Endothelial cell (in vitro differentiated cells): ENCODE data around the gene OSBP2. TPM values are rescaled to one million over a fixed set of nuclear protein-coding genes. Genes with fewer than 3 reads are reported as not detected.
A peak's percentile ranks its signal among the peaks of the same experiment; 100 is the strongest.

Source experiments
- DNase-seq: peaks from one replicate; pipeline ENCODE4 v3.0.0; 2021; ENCODE audit warnings: low spot score
- H3K27ac Mint-ChIP-seq: one replicate; pipeline ENCODE4 v1.8.0; 2021; ENCODE audit warnings: mixed read lengths, inconsistent platforms; ENCODE audit not compliant: unreplicated experiment
- H3K27me3 Mint-ChIP-seq: one replicate; pipeline ENCODE4 v1.8.0; 2021; ENCODE audit warnings: mild to moderate bottlenecking, moderate library complexity, mixed read lengths, inconsistent platforms; ENCODE audit not compliant: unreplicated experiment
- H3K36me3 Mint-ChIP-seq: one replicate; pipeline ENCODE4 v1.8.0; 2021; ENCODE audit warnings: mild to moderate bottlenecking, low read depth, mixed read lengths, inconsistent platforms; ENCODE audit not compliant: unreplicated experiment
- H3K4me1 Mint-ChIP-seq: one replicate; pipeline ENCODE4 v1.8.0; 2021; ENCODE audit warnings: mild to moderate bottlenecking, mixed read lengths, inconsistent platforms; ENCODE audit not compliant: unreplicated experiment
- H3K4me3 Mint-ChIP-seq: one replicate; pipeline ENCODE4 v1.8.0; 2021; ENCODE audit warnings: mild to moderate bottlenecking, mixed read lengths, inconsistent platforms; ENCODE audit not compliant: unreplicated experiment
- H3K9me3 Mint-ChIP-seq: one replicate; pipeline ENCODE4 v1.8.0; 2021; ENCODE audit warnings: mixed read lengths, inconsistent platforms; ENCODE audit not compliant: unreplicated experiment
- total RNA-seq: library from RNA; stranded (reverse); fragmentation: NEBNext Ultra II Directional; extraction: Animal tissue kit (Norgen Biotek cat#: 25700); gene quantifications from one replicate; pipeline ENCODE4 v1.2.1, GENCODE V29; 2021; ENCODE audit not compliant: unreplicated experiment
- TF ChIP-seq, protein P1 (sequence below): fragments of 200-600 bp; sonication (generic); IDR thresholded peaks from one replicate; pipeline ENCODE4 v1.5.0; 2021; ENCODE audit warnings: antibody characterized with exemption; ENCODE audit not compliant: unreplicated experiment

Gene OSBP2
- total RNA-seq, 1 donor from 2014 or later, result 3.0 TPM

DNA sequence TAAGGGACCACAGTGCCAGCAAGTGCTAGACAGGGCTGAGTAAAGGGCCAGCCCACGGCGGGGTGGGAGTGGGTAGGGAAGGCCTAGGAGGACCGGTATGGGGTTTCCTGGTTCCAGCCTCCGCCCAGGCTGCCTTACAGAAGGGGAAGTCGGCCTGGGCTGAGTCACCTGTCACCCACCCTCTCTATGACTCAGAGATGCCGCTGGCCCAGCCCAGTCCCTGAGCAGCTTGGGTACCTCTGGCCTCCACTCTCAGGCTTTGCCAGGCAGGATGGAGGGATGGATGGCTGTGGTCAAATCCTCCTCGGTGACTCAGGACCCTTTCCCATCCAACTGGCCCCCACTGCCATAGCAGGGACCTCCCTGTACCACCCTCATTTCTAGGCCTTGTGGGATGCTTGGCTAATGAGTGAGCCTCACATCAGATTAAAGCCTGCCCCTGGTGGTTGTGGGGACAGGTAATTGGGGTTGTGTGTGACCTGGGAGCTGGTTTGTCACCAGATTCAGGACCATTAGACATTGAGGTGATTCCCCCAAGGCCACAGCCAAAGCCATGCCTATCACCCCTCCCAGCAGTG is 45.2 kb upstream of the OSBP2 start:
- peaks cover 3% of the 10 kb centered on the region for H3K4me1 Mint-ChIP-seq
- peaks cover 3% of the 10 kb centered on the region for H3K27me3 Mint-ChIP-seq
- TF ChIP-seq, protein P1, sequence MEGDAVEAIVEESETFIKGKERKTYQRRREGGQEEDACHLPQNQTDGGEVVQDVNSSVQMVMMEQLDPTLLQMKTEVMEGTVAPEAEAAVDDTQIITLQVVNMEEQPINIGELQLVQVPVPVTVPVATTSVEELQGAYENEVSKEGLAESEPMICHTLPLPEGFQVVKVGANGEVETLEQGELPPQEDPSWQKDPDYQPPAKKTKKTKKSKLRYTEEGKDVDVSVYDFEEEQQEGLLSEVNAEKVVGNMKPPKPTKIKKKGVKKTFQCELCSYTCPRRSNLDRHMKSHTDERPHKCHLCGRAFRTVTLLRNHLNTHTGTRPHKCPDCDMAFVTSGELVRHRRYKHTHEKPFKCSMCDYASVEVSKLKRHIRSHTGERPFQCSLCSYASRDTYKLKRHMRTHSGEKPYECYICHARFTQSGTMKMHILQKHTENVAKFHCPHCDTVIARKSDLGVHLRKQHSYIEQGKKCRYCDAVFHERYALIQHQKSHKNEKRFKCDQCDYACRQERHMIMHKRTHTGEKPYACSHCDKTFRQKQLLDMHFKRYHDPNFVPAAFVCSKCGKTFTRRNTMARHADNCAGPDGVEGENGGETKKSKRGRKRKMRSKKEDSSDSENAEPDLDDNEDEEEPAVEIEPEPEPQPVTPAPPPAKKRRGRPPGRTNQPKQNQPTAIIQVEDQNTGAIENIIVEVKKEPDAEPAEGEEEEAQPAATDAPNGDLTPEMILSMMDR, result no peak
- no peak for DNase-seq
- no peaks in the 10 kb centered on the region for H3K36me3 Mint-ChIP-seq
- no peak overlapping the region for H3K27ac Mint-ChIP-seq
- no peaks in the 10 kb centered on the region for H3K9me3 Mint-ChIP-seq
- no peak overlapping the region for H3K4me3 Mint-ChIP-seq

DNA sequence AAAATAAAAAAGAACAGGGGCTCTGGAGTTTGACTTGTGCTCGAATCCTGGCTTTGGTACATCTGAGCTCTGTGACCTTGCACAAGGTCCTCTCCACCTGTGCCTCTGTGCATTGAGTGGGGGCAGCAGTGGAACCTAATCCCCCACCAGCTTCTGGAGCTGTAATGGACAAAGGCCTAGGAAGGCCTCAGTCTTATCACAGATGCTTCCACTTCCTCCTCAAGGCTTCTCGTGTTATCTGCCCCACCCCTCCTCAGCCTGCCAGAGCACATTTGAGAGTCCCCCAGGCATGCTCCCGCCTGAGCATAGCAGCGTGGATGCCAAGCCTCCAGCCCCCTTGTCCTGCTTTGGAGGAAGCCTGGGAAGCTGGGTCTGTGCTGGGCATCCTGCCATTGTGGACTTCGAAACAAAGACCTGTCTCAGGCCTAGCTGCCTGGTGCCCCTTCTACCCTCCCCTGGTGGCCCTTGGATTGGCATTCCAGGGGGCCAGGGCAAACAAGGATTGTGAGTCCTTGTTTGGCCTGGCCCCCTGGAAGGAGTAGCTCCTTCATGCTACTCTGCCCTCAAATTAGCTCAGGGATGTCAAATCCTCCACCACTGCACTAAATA is 44.1 kb upstream of the OSBP2 start:
- TF ChIP-seq, protein P1, result no peak
- peaks cover 4% of the 10 kb centered on the region for H3K27me3 Mint-ChIP-seq
- peak; percentile 22 for DNase-seq

DNA sequence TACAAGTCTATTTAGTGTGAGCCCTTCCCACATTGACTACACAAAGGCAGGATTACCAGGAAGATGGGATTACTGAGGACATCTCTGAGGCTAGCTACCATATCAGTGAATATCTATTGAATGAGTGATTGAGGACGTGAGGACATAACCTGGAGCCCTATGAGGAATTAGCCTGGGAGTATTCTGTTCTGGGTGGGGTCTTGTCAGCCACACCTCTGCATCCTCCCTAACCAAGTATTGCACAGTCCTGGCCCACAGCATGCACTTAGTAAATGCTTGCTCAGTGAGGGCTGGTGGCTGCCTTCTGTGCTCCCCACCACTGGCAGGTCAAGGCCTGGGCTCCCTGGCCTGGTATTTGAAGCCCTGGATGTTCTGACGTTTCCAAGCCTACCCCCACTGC is 41.8 kb upstream of the OSBP2 start:
- Mint-ChIP-seq H3K27ac (no peak overlapping the region), H3K36me3 (no peaks in the 10 kb centered on the region), H3K4me3 (no peak overlapping the region), H3K9me3 (no peaks in the 10 kb centered on the region), H3K4me1 (peaks cover 3% of the 10 kb centered on the region), H3K27me3 (peaks cover 4% of the 10 kb centered on the region)
- DNase-seq, result no peak
- TF ChIP-seq, protein P1, result no peak

More for the DNA sequence above, 44.1 kb upstream of the OSBP2 start:
- Mint-ChIP-seq H3K36me3 (no peaks in the 10 kb centered on the region), H3K27ac (no peak overlapping the region), H3K4me3 (no peak overlapping the region), H3K4me1 (peaks cover 3% of the 10 kb centered on the region), H3K9me3 (no peaks in the 10 kb centered on the region)

DNA sequence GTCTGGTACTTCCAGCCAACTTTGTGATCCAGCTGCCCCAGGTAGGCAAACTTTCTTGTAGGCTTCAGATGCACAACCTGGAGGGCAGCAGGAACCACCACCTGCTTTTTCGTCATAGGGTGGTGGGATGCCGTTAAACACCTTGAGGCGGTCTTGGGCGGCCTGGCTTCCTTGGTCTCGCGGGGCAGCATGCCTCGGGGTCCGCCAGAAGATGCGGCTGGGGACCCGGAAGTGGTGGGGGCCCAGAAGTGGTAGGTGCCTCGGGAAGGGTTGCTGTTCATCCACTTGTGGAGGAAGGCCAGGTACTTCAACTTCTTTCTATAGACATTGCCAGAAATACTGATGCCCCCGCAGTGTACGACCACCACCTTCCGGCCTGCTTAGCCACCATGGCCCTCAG is 40.3 kb upstream of the OSBP2 start:
- Mint-ChIP-seq H3K9me3 (no peaks in the 10 kb centered on the region), H3K36me3 (no peaks in the 10 kb centered on the region), H3K27me3 (peaks cover 4% of the 10 kb centered on the region), H3K27ac (no peak overlapping the region), H3K4me1 (peaks cover 3% of the 10 kb centered on the region), H3K4me3 (no peak overlapping the region)
- TF ChIP-seq, protein P1, result no peak
- DNase-seq, result no peak

DNA sequence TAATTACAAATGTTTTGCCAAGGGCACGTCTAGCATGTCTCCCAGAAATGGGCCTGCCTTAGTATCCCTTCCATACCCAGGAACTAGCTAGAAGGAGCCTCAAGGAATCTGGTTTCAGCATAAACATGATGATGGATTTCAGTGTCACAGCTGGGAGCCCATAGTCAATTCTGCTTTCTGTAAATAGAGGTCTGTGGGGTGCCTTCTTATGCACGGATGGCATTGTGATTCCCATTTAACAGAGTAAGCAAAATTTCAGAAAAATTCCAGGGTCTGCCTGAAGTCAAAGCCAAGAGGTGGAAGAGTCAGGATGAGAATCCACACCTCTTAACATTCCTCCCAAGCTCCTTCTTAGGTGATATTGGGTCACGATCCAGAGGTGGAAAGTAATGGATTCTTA is 39.1 kb upstream of the OSBP2 start:
- no peaks in the 10 kb centered on the region for H3K9me3 Mint-ChIP-seq
- no peak overlapping the region for H3K27ac Mint-ChIP-seq
- no peaks in the 10 kb centered on the region for H3K36me3 Mint-ChIP-seq
- no peak for DNase-seq
- TF ChIP-seq, protein P1, result no peak
- peaks cover 4% of the 10 kb centered on the region for H3K27me3 Mint-ChIP-seq
- H3K4me3 Mint-ChIP-seq, result no peak overlapping the region
- peaks cover 2% of the 10 kb centered on the region for H3K4me1 Mint-ChIP-seq
